ENCODE measurements around the gene DCAF7.

The DCAF7 gene

DNA sequence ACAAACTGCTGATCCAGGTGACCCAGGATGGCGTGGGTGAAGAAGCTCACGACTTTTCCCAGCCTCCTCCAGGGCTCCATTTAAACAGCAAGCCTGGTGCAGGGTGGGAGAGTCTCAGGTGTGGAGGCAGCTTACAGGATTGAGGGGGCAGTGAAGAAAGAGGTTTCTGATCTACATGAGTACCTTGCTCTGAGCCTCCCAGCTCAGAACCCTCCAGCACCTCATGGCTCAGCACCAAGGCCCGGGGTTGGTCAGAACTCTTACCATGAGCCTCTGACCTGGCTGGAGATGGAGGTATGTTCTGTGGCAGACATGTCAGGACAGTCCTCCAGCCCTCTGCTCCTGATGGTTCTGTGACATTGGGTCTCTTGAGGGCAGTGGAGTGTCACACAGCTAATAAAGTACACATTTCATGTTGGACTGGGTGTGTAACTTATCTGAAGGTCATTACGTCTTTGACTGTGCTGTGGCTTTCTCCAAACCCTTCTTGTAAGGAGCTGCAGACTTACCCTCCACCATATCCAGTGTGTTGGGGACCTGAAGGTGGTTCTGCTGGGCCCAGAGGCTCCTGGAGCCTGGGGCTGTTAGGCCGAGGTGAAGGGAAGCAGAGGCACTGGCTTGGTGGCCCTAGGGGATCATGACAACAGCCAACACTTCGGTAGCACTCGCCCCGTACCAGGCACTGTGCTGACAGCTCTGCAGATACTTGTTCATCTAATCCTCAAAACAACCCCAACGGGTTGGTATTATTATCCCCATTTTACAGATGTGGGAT is 3.8 kb upstream of the DCAF7 start:
- no peak for DNase-seq

DNA sequence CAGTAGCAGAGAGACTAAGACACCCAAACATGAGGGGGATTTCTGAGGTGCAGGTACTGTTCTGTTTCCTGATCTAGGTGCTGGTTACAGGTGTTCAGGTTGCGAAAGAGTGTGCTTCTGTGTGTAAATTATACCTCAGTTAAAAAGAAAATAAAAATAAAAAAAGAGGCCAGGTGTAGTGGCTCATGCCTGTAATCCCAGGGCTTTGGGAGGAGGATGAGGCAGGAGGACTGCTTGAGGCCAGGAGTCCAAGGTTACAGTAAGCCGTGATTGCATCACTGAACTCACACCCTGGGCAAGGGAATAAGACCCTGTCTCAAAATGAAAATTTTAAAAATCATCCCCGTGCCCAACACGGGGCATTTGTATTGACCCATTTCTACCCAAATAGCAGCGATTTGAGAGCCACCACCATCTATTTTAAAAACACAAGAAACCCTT is 3.2 kb upstream of the DCAF7 start:
- DNase-seq: no peak

- DNase-seq: no peak
These were observed 860 bp upstream of the DCAF7 start for GRCh38 chr17:63549289-63549945.

- peak in 1 of 2 experiments; percentile 40 for DNase-seq
These were observed 751 bp downstream of the DCAF7 start for GRCh38 chr17:63550817-63551639.

- no peak for DNase-seq
These were observed 1.9 kb downstream of the DCAF7 start for GRCh38 chr17:63552211-63552610.

GRCh38 chr17:63555500-63556156 is 5.4 kb downstream of the DCAF7 start:
- no peak for DNase-seq

GRCh38 chr17:63557416-63557815 is 7.1 kb downstream of the DCAF7 start:
- no peak for DNase-seq

DNA sequence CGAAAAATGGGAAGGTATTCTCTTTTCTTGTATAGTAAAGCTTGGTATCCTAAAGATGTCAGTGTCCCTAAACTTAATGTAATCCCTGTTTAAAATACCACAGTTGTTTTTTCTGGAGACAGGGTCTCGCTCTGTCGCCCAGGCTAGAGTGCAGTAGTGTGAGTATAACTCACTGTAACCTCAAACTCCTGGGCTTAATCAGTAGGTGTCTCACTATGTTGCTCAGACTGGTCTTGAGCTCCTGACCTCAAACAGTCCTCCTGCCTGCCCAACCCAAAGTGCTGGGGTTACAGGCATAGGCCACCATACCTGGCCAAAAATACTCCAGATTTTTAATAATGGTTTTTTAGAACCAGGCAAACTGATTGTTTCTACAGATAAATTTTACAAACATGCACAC is 8.2 kb downstream of the DCAF7 start:
- DNase-seq: no peak

- DNase-seq: no peak
These were observed 11.5 kb downstream of the DCAF7 start for GRCh38 chr17:63561819-63562218.

GRCh38 chr17:63563339-63563738 is 13.1 kb downstream of the DCAF7 start:
- DNase-seq: no peak

DNA sequence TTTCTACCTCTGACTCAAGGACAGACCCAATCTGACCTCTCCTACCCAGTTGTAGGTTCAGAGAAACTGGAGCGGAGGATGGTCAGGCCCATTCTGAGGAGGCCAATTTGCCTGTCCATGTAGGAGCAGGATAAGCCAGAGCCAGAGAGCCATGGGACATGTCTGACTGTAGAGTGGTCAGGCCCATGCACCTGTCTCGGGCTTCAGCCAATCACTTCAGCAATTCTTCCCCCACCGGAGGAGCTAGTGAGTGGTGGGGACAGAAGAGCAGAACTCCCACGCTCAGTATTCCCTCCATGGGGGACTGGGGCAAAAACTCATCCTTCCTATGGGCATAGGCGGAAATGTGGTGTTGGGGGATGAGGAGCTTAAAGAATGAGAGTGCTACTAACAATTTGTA is 14.3 kb downstream of the DCAF7 start:
- DNase-seq: no peak

DNA sequence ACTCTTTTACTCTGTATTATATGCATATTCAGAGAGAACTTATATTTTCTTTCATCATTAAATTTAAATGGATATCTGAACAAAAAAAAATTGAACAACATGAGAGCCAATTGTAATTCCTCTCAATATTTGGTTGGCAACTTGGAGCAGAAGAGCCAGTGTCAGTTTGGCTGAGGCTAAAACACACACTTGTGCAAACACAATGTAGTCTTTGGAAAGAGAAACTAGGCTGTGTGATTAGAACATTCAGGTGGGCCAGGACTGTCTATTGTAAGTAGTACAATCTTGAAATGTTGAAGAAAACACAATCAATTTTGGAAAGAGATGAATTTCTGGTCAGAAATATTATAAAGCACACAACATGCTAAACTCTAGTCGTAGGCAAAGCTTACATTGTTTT is 17.0 kb downstream of the DCAF7 start:
- no peak for DNase-seq

GRCh38 chr17:63568563-63568962 is 18.3 kb downstream of the DCAF7 start:
- no peak for DNase-seq

DNA sequence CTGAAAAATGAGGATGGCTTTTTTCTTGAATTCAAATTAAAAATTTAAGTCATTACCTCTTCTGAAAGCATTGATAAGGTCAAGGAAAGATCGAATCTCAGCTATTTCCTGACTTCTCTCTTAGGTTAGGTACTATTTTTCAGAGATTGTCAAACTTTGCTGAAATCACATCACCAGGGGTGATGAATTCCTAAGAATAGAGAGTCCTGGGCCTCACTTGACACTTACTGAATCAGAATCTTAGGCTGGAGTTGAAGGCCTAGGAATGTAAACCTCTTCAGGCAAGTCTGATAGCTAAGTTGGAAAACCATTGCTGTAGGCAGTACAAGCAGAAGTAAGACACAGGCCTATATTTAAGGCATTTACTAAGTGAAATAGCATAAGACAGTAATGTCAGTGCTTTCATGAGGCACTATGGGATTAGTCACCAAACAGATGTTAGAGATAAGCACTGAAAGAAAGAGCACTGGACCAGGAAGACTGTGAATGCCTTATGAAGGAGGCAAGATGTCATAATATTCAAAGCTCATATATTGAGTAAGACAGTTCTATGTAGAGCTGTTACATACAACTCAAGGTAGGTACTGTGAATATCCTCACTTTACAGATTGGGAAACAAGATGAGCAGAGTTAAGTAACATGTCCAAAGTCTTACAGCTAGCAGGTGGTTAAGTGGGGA is 21.5 kb downstream of the DCAF7 start:
- DNase-seq: no peak

DNA sequence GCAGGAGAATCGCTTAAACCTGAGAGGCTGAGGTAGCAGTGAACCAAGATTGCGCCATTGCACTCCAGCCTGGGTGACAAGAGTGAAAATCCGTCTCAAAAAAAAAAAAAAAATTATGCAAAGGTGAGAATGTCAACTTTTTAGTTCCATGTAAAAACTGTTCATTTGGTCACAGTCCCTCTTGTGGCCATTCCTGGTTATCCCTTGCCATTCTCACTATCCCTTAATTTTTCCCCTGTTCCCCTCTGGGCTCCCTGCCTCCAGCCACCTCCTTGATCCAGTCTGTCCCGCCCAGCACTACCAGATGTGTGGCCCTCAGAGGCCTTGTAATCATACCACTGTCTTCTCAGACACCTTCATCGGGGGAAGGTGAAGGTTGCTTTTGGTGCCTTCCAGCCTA is 23.4 kb downstream of the DCAF7 start:
- no peak for DNase-seq

DNA sequence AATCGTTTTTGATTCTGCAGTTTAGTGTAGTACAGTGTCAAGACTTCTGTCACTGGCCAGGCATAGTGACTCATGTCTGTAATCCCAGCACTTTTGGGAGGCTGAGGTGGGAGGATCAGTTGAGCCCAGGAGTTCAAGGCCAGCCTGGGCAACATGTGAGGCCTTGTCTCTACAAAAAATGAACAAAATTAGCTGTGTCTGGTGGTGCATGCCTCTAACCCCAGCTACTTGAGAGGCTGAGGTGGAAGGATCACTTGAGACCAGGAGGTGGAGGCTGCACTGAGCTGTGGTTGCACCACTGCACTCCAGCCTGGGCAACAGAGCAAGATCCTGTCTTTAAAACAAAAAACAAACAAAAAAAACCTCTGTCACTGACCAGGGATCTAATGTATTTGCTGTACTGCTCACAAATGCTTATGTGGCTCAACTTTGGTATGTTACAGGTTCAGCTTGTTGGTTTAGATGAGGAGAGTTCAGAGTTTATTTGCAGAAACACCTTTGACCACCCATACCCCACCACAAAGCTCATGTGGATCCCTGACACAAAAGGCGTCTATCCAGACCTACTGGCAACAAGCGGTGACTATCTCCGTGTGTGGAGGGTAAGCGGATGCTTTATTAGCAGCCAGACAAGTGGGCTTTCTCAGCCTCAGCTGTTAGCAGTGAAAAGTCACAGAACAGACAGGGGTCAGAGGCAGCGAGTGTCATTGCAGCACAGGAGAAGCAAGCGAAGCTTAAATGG is 27.9 kb downstream of the DCAF7 start:
- no peak for DNase-seq

- no peak for DNase-seq
These were observed 28.5 kb downstream of the DCAF7 start for GRCh38 chr17:63578769-63579111.

DNA sequence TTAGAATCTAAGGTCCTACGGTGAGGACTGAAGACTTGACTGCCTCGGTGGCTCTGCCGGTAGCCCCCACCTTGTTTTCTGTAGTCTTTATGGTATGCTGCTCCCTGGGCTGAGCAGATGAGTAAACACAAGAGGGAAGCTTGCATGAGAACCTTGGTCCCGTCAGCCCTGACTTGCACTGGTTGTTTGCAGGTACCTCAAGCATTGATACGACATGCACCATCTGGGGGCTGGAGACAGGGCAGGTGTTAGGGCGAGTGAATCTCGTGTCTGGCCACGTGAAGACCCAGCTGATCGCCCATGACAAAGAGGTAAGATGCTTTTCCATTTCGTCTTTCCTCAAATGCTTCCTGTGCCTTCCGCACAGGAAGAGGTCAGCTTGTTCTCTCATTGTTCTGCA is 29.4 kb downstream of the DCAF7 start:
- no peak for DNase-seq

GRCh38 chr17:63587770-63588169 is 37.5 kb downstream of the DCAF7 start:
- DNase-seq: no peak

GRCh38 chr17:63588797-63589196 is 38.5 kb downstream of the DCAF7 start:
- DNase-seq: no peak

DNA sequence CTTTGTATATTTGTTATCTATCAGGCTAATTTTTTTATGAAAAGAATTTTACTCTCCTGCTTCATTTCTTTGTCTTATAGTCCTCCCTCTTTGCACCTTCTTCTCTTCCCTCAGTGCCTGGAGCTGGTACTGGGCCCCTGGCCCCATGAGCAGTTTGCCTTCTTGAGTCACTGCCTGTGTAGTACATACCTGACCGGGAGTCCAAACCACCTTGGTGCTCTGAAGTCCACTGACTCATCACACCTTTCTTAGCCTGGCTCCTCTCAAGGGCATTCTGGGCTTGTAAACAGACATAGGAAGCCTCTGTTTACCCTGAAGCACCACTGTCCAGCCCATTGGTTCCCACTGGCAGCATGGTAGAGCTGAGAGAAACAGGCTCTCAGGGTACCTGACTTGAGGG is 39.4 kb downstream of the DCAF7 start:
- DNase-seq: no peak

DNA sequence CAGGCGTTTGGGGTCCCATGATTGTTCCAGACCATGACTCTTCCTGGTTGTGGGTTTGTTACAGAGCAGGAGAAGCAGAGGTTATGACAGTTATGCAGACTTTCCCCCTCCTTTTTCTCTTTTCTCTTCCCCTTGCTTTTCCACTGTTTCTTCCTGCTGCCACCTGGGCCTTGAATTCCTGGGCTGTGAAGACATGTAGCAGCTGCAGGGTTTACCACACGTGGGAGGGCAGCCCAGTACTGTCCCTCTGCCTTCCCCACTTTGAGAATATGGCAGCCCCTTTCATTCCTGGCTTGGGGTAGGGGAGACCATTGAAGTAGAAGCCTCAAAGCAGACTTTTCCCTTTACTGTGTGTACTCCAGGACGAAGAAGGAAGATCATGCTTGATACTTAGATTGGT is 42.5 kb downstream of the DCAF7 start:
- no peak for DNase-seq

Measured in NCI-H446 (cell line).